ENCODE results near the gene TMC4. TPM values are rescaled to one million over a fixed set of nuclear protein-coding genes. Genes with fewer than 3 reads are reported as not detected.
A peak's percentile ranks its signal among the peaks of the same experiment; 100 is the strongest.

Gene TMC4
- polyA plus RNA-seq, 1 donor (not counting 4 experiments of a cell fraction or from before 2014, with no cell fraction given), result 1.5 TPM

DNA sequence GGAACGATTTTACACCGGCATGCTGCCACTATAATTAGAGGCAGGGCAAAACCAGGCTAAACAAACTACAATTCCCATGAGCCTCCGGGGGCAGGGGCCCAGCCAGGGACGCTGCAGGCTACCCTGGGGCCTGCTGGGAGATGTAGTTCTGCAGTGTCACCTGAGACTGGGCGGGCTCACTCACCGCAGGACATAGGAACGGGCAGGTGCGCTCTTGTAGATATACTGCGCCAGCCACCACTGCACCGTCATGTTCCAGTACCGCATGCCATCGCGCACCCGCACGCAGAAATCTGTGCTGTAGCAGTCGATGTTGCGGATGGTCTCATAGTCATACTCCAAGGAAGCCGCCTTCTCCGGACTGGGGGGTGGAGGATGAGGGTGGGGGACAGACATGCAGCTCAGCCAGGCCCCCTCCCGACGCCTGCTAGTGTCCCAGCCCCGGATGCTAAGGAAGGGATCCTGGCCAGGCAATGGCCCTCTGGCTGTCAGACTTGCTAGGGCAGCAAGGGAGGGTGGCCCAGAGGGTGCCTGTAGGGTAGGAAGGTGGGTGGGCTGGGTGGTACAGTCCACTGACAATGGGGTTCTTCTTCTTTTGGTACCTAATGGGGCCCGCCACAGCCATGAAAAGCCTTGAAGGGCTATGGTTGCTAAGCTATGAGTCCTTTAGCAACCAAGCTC, 5.8 kb upstream of the TMC4 start:
- Histone ChIP-seq H3K27ac (ENCODE audit: control insufficient read depth, insufficient read depth, low read length) (no peak overlapping the region), H3K4me3 (ENCODE audit: control insufficient read depth in 2 of 3, extremely low read depth in 1 of 3, insufficient read depth in 2 of 3, low read depth in 1 of 3, low read length in 3 of 3) (no peak overlapping the region), H3K4me1 (ENCODE audit: control insufficient read depth, extremely low read depth, insufficient read depth, low read length) (no peaks in the 10 kb centered on the region), H3K9me1 (ENCODE audit: control insufficient read depth, extremely low read depth, insufficient read depth, low read length) (no peaks in the 10 kb centered on the region), H3K4me2 (ENCODE audit: control insufficient read depth, extremely low read depth, insufficient read depth, low read depth, low read length) (no peak overlapping the region), H3K9ac (ENCODE audit: control insufficient read depth, extremely low read depth, insufficient read depth, low read length) (no peak overlapping the region), H3K36me3 (ENCODE audit: control insufficient read depth in 2 of 2, extremely low read depth in 1 of 2, insufficient read depth in 2 of 2, low read length in 2 of 2) (peaks cover 20 to 23% of the 10 kb centered on the region in 2 experiments), H2AFZ (ENCODE audit: control insufficient read depth, low read length) (no peak overlapping the region), H3K9me3 (ENCODE audit: control insufficient read depth, low read depth, low read length) (no peaks in the 10 kb centered on the region), H3K27me3 (ENCODE audit: control insufficient read depth, extremely low read depth, insufficient read depth, low read length) (no peaks in the 10 kb centered on the region), H3K79me2 (ENCODE audit: control insufficient read depth, insufficient read depth, low read length) (peaks cover 2% of the 10 kb centered on the region), H4K20me1 (ENCODE audit: control insufficient read depth, extremely low read depth, insufficient read depth, low read length) (peaks cover 5% of the 10 kb centered on the region)
- FAIRE-seq (peak; percentile 29), DNase-seq (ENCODE audit: low read depth, low spot score) (no peak)
- dilution Hi-C loops (cut with MboI; ENCODE audit: extremely low pct_ligation_motif_present, low sequenced_read_pairs), result no loop called here
- TF ChIP-seq, protein P1, sequence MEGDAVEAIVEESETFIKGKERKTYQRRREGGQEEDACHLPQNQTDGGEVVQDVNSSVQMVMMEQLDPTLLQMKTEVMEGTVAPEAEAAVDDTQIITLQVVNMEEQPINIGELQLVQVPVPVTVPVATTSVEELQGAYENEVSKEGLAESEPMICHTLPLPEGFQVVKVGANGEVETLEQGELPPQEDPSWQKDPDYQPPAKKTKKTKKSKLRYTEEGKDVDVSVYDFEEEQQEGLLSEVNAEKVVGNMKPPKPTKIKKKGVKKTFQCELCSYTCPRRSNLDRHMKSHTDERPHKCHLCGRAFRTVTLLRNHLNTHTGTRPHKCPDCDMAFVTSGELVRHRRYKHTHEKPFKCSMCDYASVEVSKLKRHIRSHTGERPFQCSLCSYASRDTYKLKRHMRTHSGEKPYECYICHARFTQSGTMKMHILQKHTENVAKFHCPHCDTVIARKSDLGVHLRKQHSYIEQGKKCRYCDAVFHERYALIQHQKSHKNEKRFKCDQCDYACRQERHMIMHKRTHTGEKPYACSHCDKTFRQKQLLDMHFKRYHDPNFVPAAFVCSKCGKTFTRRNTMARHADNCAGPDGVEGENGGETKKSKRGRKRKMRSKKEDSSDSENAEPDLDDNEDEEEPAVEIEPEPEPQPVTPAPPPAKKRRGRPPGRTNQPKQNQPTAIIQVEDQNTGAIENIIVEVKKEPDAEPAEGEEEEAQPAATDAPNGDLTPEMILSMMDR (optimal IDR thresholded peaks at IDR 0.05 in 1 of 3, IDR thresholded peaks at IDR 0.05 in 1 of 3, conservative IDR thresholded peaks at IDR 0.05 in 1 of 3; ENCODE audit: extremely low read depth in 1 of 3, insufficient read depth in 2 of 3, low read length in 3 of 3), result no peak
- TF ChIP-seq EZH2 (IDR thresholded peaks at IDR 0.05; ENCODE audit: low read length), result no peak

DNA sequence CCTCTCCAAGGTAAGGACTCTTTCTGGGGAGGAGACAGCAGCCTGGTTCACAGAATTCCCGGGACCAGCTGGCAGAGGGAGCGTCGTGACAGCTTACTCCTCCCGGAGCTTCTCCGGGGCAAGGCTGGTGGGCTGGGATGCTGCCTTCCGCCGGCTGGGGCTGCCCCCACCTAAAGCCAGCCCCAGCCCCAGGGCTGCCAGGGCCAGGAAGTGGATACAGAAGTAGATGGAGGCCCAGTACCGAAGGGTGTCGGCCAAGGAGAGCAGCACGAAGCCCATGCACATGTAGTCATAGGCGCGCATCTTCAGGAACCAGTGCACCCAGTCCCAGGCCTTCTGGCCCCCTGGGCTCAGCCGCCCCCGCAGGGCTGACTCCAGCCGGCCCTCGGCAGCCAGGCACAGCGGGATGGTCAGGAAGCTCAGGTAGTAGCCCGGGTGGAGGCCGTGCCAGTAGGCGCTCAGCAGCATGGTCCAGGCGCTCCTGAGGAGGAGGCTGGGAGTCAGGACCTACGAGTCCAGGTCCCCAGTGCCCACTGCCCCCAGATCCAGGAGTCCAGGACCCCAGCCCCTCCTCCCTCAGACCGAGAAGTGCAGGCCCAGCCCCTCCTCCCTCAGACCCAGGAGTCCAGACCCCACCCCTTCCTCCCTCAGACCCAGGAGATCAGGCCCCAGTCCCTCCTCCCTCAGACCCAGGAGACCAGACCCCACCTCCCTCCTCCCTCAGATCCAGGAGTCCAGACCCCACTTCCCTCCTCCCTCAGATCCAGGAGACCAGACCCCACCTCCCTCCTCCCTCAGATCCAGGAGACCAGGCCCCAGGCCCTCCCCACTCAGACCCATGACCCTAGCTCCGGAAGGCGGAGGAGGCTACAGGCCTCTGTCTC, 1.2 kb upstream of the TMC4 start:
- H3K9me3 ChIP-seq (ENCODE audit: control insufficient read depth, low read depth, low read length), result no peaks in the 10 kb centered on the region
- peaks cover 7 to 11% of the 10 kb centered on the region in 2 experiments for H3K36me3 ChIP-seq (ENCODE audit: control insufficient read depth in 2 of 2, extremely low read depth in 1 of 2, insufficient read depth in 2 of 2, low read length in 2 of 2)
- H3K79me2 ChIP-seq (ENCODE audit: control insufficient read depth, insufficient read depth, low read length), result no peaks in the 10 kb centered on the region
- FAIRE-seq (no peak), DNase-seq (ENCODE audit: low read depth, low spot score) (no peak)
- H3K4me2 ChIP-seq (ENCODE audit: control insufficient read depth, extremely low read depth, insufficient read depth, low read depth, low read length), result no peak overlapping the region
- peaks cover 4% of the 10 kb centered on the region for H3K4me1 ChIP-seq (ENCODE audit: control insufficient read depth, extremely low read depth, insufficient read depth, low read length)
- H4K20me1 ChIP-seq (ENCODE audit: control insufficient read depth, extremely low read depth, insufficient read depth, low read length), result no peaks in the 10 kb centered on the region
- H3K9ac ChIP-seq (ENCODE audit: control insufficient read depth, extremely low read depth, insufficient read depth, low read length), result no peak overlapping the region
- dilution Hi-C loops (cut with MboI; ENCODE audit: extremely low pct_ligation_motif_present, low sequenced_read_pairs), result no loop called here
- no peak overlapping the region for H2AFZ ChIP-seq (ENCODE audit: control insufficient read depth, low read length)
- no peak overlapping the region for H3K27ac ChIP-seq (ENCODE audit: control insufficient read depth, insufficient read depth, low read length)
- no peaks in the 10 kb centered on the region for H3K27me3 ChIP-seq (ENCODE audit: control insufficient read depth, extremely low read depth, insufficient read depth, low read length)
- no peak for TF ChIP-seq EZH2 (IDR thresholded peaks at IDR 0.05; ENCODE audit: low read length)
- TF ChIP-seq, protein P1 (optimal IDR thresholded peaks at IDR 0.05 in 1 of 3, IDR thresholded peaks at IDR 0.05 in 1 of 3, conservative IDR thresholded peaks at IDR 0.05 in 1 of 3; ENCODE audit: extremely low read depth in 1 of 3, insufficient read depth in 2 of 3, low read length in 3 of 3), result no peak
- H3K4me3 ChIP-seq (ENCODE audit: control insufficient read depth in 2 of 3, extremely low read depth in 1 of 3, insufficient read depth in 2 of 3, low read depth in 1 of 3, low read length in 3 of 3), result no peak overlapping the region
- H3K9me1 ChIP-seq (ENCODE audit: control insufficient read depth, extremely low read depth, insufficient read depth, low read length), result no peaks in the 10 kb centered on the region
